B cell (primary cell): ENCODE measurements around the gene EDNRB.

Experiments
- EZH2 ChIP-seq: IDR thresholded peaks from 2 replicates; pipeline ENCODE4 v1.6.1; 2012; ENCODE audit warnings: borderline replicate concordance, low read depth, mild to moderate bottlenecking, moderate library complexity, low read length; ENCODE audit not compliant: insufficient read depth, poor library complexity, severe bottlenecking
- TF ChIP-seq, protein P1 (sequence below): fragments of 200-600 bp; IDR thresholded peaks from one replicate; pipeline ENCODE4 v1.8.0; 2022; ENCODE audit warnings: antibody characterized with exemption, mild to moderate bottlenecking

DNA sequence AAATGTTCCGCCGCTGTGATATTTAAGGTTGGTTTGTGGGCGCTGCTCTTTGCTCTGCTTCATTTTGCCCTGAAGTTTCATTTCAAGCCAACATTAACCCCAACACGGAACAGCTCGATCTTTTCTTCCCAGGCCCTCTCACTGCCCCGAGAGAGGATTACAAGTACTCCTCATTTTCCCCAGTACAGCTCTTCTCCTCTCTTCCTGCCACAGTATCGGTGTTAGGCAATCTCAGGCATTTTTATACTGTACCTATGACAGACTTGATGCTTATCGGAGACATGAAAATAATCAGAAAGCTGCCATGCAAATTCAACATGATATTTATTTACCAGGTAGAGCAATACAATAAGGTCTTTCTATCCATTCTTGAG lies 1.3 kb upstream of the EDNRB start:
- TF ChIP-seq, protein P1, sequence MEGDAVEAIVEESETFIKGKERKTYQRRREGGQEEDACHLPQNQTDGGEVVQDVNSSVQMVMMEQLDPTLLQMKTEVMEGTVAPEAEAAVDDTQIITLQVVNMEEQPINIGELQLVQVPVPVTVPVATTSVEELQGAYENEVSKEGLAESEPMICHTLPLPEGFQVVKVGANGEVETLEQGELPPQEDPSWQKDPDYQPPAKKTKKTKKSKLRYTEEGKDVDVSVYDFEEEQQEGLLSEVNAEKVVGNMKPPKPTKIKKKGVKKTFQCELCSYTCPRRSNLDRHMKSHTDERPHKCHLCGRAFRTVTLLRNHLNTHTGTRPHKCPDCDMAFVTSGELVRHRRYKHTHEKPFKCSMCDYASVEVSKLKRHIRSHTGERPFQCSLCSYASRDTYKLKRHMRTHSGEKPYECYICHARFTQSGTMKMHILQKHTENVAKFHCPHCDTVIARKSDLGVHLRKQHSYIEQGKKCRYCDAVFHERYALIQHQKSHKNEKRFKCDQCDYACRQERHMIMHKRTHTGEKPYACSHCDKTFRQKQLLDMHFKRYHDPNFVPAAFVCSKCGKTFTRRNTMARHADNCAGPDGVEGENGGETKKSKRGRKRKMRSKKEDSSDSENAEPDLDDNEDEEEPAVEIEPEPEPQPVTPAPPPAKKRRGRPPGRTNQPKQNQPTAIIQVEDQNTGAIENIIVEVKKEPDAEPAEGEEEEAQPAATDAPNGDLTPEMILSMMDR, result no peak
- TF ChIP-seq EZH2, result no peak
